ENCODE data around the gene GATAD2B. TPM values are rescaled to one million over a fixed set of nuclear protein-coding genes. Genes with fewer than 3 reads are reported as not detected.

The GATAD2B gene
- polyA plus RNA-seq, 2 of the 4 experiments (the other 2 are of a cell fraction) = 4.9 to 8.2 TPM

- Histone ChIP-seq H3K4me1 (no peaks in the 10 kb centered on the region), H3K4me2 (no peak overlapping the region), H3K27ac (no peak overlapping the region), H3K4me3 (no peak overlapping the region), H3K9me3 (no peaks in the 10 kb centered on the region)
- DNase-seq (ENCODE audit: low read depth in 1 of 2, low spot score in 1 of 2) (no peak), ATAC-seq (peak in 1 of 2 experiments; percentile 59; a peak in 2 of 6 replicates), FAIRE-seq (no peak)
- TF ChIP-seq ZFP36 (IDR thresholded peaks at IDR 0.05; ENCODE audit: borderline replicate concordance, partially characterized antibody) (no peak), GATA3 (IDR thresholded peaks at IDR 0.05; ENCODE audit: borderline replicate concordance) (no peak), POLR2AphosphoS2 (conservative IDR thresholded peaks at IDR 0.05; ENCODE audit: low read length) (no peak), HOXB13 (CRISPR knock-in tag; IDR thresholded peaks at IDR 0.05; ENCODE audit: low read depth) (no peak), EP300 (IDR thresholded peaks at IDR 0.05) (no peak)
- WGBS (ENCODE audit: missing lambda C conversion rate) = 86% methylated on average over 6 of the region's 6 CpGs
- POLR2A ChIA-PET = no interaction called here
- CTCF ChIA-PET = interaction anchor here (0.6 to 1.6 kb wide), 7 partner anchors 11 to 146 kb away, joined by 3 to 5 read pairs (median 3); no protein-coding TSS in a partner anchor
Measured at GRCh38 chr1:153827168-153827964, 95.4 kb downstream of the GATAD2B start.

- Histone ChIP-seq H3K27ac (no peak overlapping the region), H3K4me2 (no peak overlapping the region), H3K4me1 (no peaks in the 10 kb centered on the region), H3K4me3 (no peak overlapping the region), H3K9me3 (no peaks in the 10 kb centered on the region)
- FAIRE-seq = no peak
- TF ChIP-seq HOXB5 (CRISPR knock-in tag; IDR thresholded peaks at IDR 0.05) = no peak
- TF ChIP-seq MAFK (IDR thresholded peaks at IDR 0.05; ENCODE audit: partially characterized antibody) = no peak
- no peak for TF ChIP-seq NPAS2 (CRISPR knock-in tag; IDR thresholded peaks at IDR 0.05; ENCODE audit: borderline replicate concordance)
- TF ChIP-seq FOSL2 (IDR thresholded peaks at IDR 0.05) = no peak
- TF ChIP-seq FOSL2 (CRISPR knock-in tag; IDR thresholded peaks at IDR 0.05) = no peak
- no peak for TF ChIP-seq HES2 (IDR thresholded peaks at IDR 0.05)
- no peak for TF ChIP-seq RCOR1 (IDR thresholded peaks at IDR 0.05; ENCODE audit: low read depth, low read length)
- TF ChIP-seq JUNB (IDR thresholded peaks at IDR 0.05) = no peak
- no peak for TF ChIP-seq MYC (IDR thresholded peaks at IDR 0.05; ENCODE audit: borderline replicate concordance, low read length)
- no peak for TF ChIP-seq TFCP2L1 (CRISPR knock-in tag; IDR thresholded peaks at IDR 0.05)
- TF ChIP-seq ATOH8 (CRISPR knock-in tag; IDR thresholded peaks at IDR 0.05; ENCODE audit: low read depth) = no peak
- TF ChIP-seq NR3C1 (IDR thresholded peaks at IDR 0.05) = no peak
- no peak for TF ChIP-seq USF2 (IDR thresholded peaks at IDR 0.05)
- TF ChIP-seq HDAC2 (IDR thresholded peaks at IDR 0.05) = no peak
- no peak for DNase-seq (ENCODE audit: low read depth in 1 of 2, low spot score in 1 of 2)
- ATAC-seq = no peak
- ChIA-PET POLR2A (no interaction called here), CTCF (interaction anchor here (1.0 to 4.0 kb wide), 2 partner anchors 8 to 21 kb away, joined by 3 to 19 read pairs; no protein-coding TSS in a partner anchor)
- WGBS (ENCODE audit: missing lambda C conversion rate) = 89% methylated on average over 2 of the region's 2 CpGs
Measured at GRCh38 chr1:153818876-153819275, 103.9 kb downstream of the GATAD2B start.

- POLR2A ChIA-PET = no interaction called here
- 94% methylated on average over 13 of the region's 13 CpGs for WGBS (ENCODE audit: missing lambda C conversion rate)
- no peaks in the 10 kb centered on the region for H3K9me3 ChIP-seq
- no peaks in the 10 kb centered on the region for H3K4me1 ChIP-seq
- no peak overlapping the region for H3K4me3 ChIP-seq
- H3K4me2 ChIP-seq = no peak overlapping the region
- DNase-seq (ENCODE audit: low read depth in 1 of 2, low spot score in 1 of 2) (no peak), ATAC-seq (no peak), FAIRE-seq (no peak)
- no peak overlapping the region for H3K27ac ChIP-seq
- TF ChIP-seq HES2 (IDR thresholded peaks at IDR 0.05) (no peak), TP53 (CRISPR knock-in tag; IDR thresholded peaks at IDR 0.05) (no peak), HDAC2 (IDR thresholded peaks at IDR 0.05) (no peak), GATA3 (IDR thresholded peaks at IDR 0.05; ENCODE audit: borderline replicate concordance) (no peak), EHF (CRISPR knock-in tag; IDR thresholded peaks at IDR 0.05) (no peak)
- CTCF ChIA-PET = interaction anchor here (0.9 to 4.0 kb wide), 4 partner anchors 10 to 170 kb away, joined by 3 to 19 read pairs (median 4); partner anchors contain the start of gene RAB13
Measured at GRCh38 chr1:153816283-153816889, 106.4 kb downstream of the GATAD2B start.
